ENCODE data around the gene GSTK1.
A peak's percentile ranks its signal among the peaks of the same experiment; 100 is the strongest.

GSTK1 gene

GRCh38 chr7:143299346-143299745 is 36.1 kb downstream of the GSTK1 start:
- DNase-seq (ENCODE audit: low spot score), result peak; percentile 39

GRCh38 chr7:143299840-143300239 is 36.6 kb downstream of the GSTK1 start:
- DNase-seq (ENCODE audit: low spot score), result peak; percentile 41

GRCh38 chr7:143300959-143301935 is 38.0 kb downstream of the GSTK1 start:
- DNase-seq (ENCODE audit: low spot score), result no peak

GRCh38 chr7:143303733-143304132 is 40.5 kb downstream of the GSTK1 start:
- no peak for DNase-seq (ENCODE audit: low spot score)

GRCh38 chr7:143304938-143305337 is 41.7 kb downstream of the GSTK1 start:
- no peak for DNase-seq (ENCODE audit: low spot score)

- DNase-seq (ENCODE audit: low spot score), result peak; percentile 51
Observed at GRCh38 chr7:143305423-143306070, 42.3 kb downstream of the GSTK1 start.

- no peak for DNase-seq (ENCODE audit: low spot score)
Observed at GRCh38 chr7:143308632-143309031, 45.4 kb downstream of the GSTK1 start.

GRCh38 chr7:143314127-143314526 is 50.9 kb downstream of the GSTK1 start:
- DNase-seq (ENCODE audit: low spot score), result no peak

GRCh38 chr7:143315776-143316175 is 52.5 kb downstream of the GSTK1 start, which contains the start of gene CLCN1:
CLCN1 (plus strand) TSS chr7:143316111; CDS start chr7:143316213, 102 bp downstream.
- DNase-seq (ENCODE audit: low spot score), result no peak

- no peak for DNase-seq (ENCODE audit: low spot score)
Observed at GRCh38 chr7:143316492-143316891, 53.3 kb downstream of the GSTK1 start.

- DNase-seq (ENCODE audit: low spot score), result no peak
Observed at GRCh38 chr7:143318661-143319060, 55.4 kb downstream of the GSTK1 start.

All from kidney tubule cell (primary cell).